GM18499 (cell line): ENCODE measurements around the gene PPARD.

Experiments
- ATAC-seq: cut with Tn5 transposase; IDR thresholded peaks from one replicate; pipeline ENCODE4 v1.9.1; 2021; ENCODE audit warnings: moderate number of reproducible peaks; ENCODE audit not compliant: insufficient read depth, unreplicated experiment

PPARD gene

GRCh38 chr6:35461270-35461669 is 118.9 kb downstream of the PPARD start:
- no peak for ATAC-seq

DNA sequence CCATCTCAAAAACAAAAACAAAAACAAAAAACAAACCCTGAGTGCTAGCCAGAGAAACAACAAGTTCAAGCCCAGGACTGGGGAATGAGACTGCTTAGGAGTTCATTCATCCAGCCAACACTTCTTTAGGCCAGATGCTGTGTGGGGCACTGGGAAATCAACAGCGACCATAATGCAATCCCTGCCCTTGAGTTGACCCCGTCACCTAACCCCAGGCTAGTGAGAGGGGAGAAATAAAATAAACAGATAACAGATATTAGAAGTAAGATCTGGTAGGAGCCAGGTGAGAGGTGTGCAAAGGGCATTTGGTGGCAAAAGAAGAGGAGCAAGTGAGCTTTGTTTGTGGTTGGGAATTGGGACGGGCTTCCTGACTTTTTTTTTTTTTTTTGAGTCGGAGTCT is 120.9 kb downstream of the PPARD start:
- ATAC-seq: no peak

- no peak for ATAC-seq
These were observed 123.3 kb downstream of the PPARD start for GRCh38 chr6:35465646-35466045.

DNA sequence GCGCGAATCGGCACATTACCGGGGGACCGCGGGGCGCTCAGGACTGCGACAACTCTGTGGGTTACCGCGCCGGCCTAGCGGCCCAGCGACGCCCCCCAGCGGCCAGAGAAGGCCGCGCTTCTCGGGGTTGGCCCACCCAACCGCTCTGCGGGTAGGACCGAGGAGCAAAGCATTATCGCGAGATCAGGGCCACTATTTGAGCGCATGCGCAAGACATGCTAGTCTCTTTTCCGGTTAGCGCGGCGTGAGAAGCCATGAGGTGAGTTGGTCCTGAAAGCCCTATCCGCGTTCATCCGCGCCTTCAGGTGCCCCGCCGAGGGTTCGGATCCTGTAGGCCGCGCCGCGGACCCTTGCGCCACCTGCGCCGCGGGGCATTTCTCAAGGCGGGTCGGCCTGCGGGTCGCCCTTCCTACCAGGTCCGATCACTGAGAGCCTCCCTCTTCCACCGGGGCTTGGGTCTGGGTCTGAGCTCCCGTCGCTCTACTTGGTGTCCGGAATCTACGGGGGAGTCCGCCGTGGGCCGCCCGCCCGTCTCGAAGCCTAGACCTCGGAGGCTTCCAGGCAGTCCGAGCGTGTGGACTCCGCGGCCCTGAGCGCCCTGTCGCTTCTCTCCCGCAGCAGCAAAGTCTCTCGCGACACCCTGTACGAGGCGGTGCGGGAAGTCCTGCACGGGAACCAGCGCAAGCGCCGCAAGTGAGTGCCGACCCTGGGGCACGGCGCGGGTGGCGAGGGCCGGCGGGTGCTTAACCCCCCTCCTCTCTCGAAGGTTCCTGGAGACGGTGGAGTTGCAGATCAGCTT is 126.0 kb downstream of the PPARD start, which contains the start of gene RPL10A:
Gene RPL10A, plus strand, starts transcription at position 221 of the 799 bp plus-strand sequence. Its CDS starts 34 bp downstream, at position 255.
- peak; percentile 73 for ATAC-seq

DNA sequence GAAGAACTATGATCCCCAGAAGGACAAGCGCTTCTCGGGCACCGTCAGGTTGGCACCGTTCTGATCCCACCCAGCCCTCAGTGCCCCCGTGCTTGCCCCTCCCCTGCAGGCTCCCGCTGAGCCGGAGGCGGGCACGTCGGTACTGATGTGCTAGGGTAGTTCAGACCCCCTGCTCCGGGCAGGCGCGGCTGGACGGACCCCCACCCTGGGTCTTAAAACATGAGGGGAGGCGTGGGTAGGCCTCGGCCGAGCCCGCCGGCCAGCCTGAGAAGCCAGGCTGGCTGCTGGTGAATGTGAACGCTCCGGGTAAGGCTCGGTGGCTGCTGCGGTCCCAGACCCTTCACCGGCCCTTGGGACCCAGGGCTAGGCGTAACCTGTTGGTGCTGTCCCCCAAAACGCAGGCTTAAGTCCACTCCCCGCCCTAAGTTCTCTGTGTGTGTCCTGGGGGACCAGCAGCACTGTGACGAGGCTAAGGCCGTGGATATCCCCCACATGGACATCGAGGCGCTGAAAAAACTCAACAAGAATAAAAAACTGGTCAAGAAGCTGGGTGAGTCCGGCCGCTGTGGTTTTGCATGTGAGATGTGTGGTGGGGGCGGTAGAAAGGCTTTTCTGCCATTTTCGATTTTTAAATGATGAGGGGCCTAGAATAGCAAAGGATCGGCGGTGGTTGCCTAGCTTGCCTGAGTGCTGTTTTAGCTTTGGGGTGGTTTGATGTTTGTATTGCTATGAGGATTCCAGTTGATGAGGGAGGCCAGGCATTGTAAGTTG is 126.8 kb downstream of the PPARD start:
- no peak for ATAC-seq

- no peak for ATAC-seq
These were observed 127.6 kb downstream of the PPARD start for GRCh38 chr6:35469751-35470662.

GRCh38 chr6:35470663-35471120 is 128.3 kb downstream of the PPARD start:
- no peak for ATAC-seq

GRCh38 chr6:35471836-35472345 is 129.5 kb downstream of the PPARD start:
- ATAC-seq: no peak

GRCh38 chr6:35473075-35473849 is 130.9 kb downstream of the PPARD start:
- no peak for ATAC-seq

DNA sequence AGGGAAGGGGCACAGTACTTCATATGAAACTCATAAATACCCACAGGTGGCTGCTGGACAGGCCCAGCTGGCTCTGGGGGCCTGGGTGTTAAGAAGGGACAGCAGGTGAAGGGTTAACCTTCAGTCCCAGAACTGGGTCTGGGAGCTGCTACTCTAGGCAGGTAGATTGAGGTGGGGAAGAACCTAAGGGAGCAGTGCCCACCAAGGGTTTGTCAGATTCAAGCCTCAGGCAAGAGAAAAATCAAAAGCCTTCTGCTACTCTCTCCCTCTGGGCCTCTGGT is 131.4 kb downstream of the PPARD start:
- ATAC-seq: no peak

DNA sequence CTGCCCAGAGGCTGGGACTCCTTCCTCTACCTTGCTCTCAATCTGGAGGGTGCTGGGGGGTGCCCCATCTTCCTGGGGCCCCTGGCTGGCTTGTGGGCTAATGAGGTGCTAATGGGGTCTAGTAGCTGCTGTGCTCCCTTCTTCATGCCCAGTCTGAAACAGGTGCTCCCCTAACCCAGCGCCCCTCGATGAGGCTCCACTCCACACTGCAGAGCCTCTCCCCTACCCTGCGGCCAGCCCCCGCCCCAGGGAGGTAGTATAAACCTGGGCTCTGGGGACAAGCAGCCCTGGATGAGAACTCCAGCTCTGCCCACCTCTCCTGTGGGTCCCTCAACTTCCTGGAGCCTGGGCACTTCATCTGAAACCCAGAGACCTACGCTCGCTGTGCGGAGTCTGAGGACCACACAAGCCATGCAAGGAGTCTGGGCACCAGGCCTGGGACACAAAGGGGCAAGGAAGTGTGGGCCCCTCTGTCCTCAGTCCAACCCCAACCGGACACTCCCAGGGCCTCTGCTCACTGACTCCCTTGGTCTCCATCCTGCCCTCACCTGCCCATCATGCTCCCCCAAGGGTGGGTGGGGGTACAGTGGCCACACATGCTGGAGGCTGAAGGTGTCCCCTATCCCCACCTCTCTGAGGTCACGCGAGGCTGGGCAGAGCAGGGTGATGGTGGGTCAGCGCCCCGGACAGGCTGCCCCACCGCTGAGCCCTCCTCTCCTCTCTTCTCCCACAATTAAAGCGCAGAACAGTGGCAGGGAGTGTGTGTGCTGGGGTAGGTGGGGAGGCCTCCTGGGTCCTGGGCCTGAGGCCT is 132.0 kb downstream of the PPARD start:
- ATAC-seq: no peak

- ATAC-seq: no peak
These were observed 132.7 kb downstream of the PPARD start for GRCh38 chr6:35474942-35475570.

DNA sequence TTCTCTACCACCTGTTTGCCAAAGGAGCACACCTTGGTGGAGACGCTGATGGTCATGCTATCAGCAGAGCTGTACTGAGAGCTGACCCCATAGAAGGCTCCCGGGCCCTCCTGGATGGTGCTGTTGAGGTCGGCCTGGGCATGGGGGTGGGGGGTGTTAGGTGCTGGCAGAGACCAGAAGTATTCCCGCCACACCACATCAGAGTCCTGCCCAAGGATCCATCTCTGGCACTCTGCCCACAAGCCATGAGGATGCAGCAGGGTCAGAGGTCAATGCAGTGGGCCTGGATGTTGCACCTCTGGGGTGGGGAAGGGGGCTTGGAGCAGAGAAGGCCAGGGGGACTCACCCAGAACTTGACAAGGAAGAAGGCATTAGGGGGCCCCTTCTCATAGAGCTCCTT is 133.2 kb downstream of the PPARD start:
- no peak for ATAC-seq

- ATAC-seq: no peak
These were observed 133.6 kb downstream of the PPARD start for GRCh38 chr6:35476004-35476403.

- no peak for ATAC-seq
These were observed 134.7 kb downstream of the PPARD start for GRCh38 chr6:35477028-35477427.
